Vagina (tissue), 2 donors: Measurements from ENCODE around the gene C2CD4A.

ENCODE experiments used
- POLR2A ChIP-seq, 2 donors: fragments of 450-650 bp; IDR thresholded peaks; one replicate each; pipeline ENCODE4 v1.6.1; 2017; ENCODE audit warnings: antibody characterized with exemption in 2 of 2, mild to moderate bottlenecking in 2 of 2, moderate library complexity in 2 of 2
- POLR2AphosphoS5 ChIP-seq, 2 donors: sonication (generic); formaldehyde crosslinking; IDR thresholded peaks; one replicate each; pipeline ENCODE4 v1.9.0; 2017; ENCODE audit warnings: antibody characterized with exemption in 2 of 2, mild to moderate bottlenecking in 2 of 2, low read depth in 1 of 2; ENCODE audit not compliant: insufficient read depth in 1 of 2
- TF ChIP-seq, protein P1 (sequence below), 3 experiments: fragments of 450-650 bp in 2 of 3; fragments of 200-600 bp in 1 of 3; sonication (generic) in 1 of 3; IDR thresholded peaks; one replicate each; pipeline ENCODE4 v1.5.1; 2017 to 2019; ENCODE audit warnings: antibody characterized with exemption in 3 of 3, mild to moderate bottlenecking in 2 of 3, moderate library complexity in 2 of 3

- TF ChIP-seq, protein P1, sequence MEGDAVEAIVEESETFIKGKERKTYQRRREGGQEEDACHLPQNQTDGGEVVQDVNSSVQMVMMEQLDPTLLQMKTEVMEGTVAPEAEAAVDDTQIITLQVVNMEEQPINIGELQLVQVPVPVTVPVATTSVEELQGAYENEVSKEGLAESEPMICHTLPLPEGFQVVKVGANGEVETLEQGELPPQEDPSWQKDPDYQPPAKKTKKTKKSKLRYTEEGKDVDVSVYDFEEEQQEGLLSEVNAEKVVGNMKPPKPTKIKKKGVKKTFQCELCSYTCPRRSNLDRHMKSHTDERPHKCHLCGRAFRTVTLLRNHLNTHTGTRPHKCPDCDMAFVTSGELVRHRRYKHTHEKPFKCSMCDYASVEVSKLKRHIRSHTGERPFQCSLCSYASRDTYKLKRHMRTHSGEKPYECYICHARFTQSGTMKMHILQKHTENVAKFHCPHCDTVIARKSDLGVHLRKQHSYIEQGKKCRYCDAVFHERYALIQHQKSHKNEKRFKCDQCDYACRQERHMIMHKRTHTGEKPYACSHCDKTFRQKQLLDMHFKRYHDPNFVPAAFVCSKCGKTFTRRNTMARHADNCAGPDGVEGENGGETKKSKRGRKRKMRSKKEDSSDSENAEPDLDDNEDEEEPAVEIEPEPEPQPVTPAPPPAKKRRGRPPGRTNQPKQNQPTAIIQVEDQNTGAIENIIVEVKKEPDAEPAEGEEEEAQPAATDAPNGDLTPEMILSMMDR (IDR thresholded peaks at IDR 0.05) = no peak
- TF ChIP-seq POLR2AphosphoS5 (IDR thresholded peaks at IDR 0.05; ENCODE audit: insufficient read depth in 1 of 2, low read depth in 1 of 2) (no peak), POLR2A (IDR thresholded peaks at IDR 0.05) (no peak)
Measured at GRCh38 chr15:62068810-62069167, 2.0 kb downstream of the C2CD4A start.
